Endothelial cell of umbilical vein (primary cell): ENCODE measurements around the gene SPEF1. TPM values are rescaled to one million over a fixed set of nuclear protein-coding genes. Genes with fewer than 3 reads are reported as not detected.

Experiments used
- BruUV-seq: library from RNA; stranded (reverse); fragments of 400-500 nt; replicated peaks from 2 replicates; lab custom pipeline; 2021; lab: Mats Ljungman, UMichigan
- CTCF ChIA-PET: fragments of 300-600, 350-600 bp; sonication (Branson Sonifier 250); formaldehyde crosslinking; loops from one replicate; lab custom pipeline; 2021; ENCODE audit warnings: antibody characterized with exemption, inconsistent platforms; lab: Charles Lee
- POLR2A ChIA-PET: fragments of 300-600, 350-600 bp; sonication (Branson Sonifier 250); formaldehyde crosslinking; loops from one replicate; lab custom pipeline; 2021; ENCODE audit warnings: antibody characterized with exemption, inconsistent platforms; lab: Charles Lee
- DNase-seq: peaks from one replicate; pipeline ENCODE4 v3.0.0-alpha.2; 2011; ENCODE audit warnings: low read depth, low spot score
- FAIRE-seq: peaks from 2 replicates; lab custom pipeline; 2011; peaks lifted over from hg19 to GRCh38; lab: Jason Lieb, UNC
- H2AFZ ChIP-seq: 2 replicates; pipeline ENCODE4 v1.6.0; 2012; ENCODE audit warnings: low read depth, low read length, control low read depth, inconsistent platforms
- H3K27ac ChIP-seq: 2 replicates; pipeline ENCODE4 v1.5.1; 2011; ENCODE audit warnings: low read depth, mild to moderate bottlenecking, control low read depth, low read length, moderate library complexity; ENCODE audit not compliant: insufficient read depth
- H3K27me3 ChIP-seq, 2 experiments: 2 replicates each; pipeline versions ENCODE4 v1.6.0 to v1.6.1; 2011; ENCODE audit warnings: low read length in 2 of 2, mixed read lengths in 1 of 2; ENCODE audit not compliant: control insufficient read depth in 2 of 2, insufficient read depth in 2 of 2
- H3K36me3 ChIP-seq, 2 experiments: 2 replicates in 1 of 2; 3 replicates in 1 of 2; pipeline ENCODE4 v1.5.1; 2011; ENCODE audit warnings: low read length in 2 of 2, mild to moderate bottlenecking in 1 of 2, moderate library complexity in 1 of 2; ENCODE audit not compliant: control insufficient read depth in 2 of 2, insufficient read depth in 2 of 2; ENCODE audit errors: extremely low read depth in 1 of 2
- H3K4me1 ChIP-seq: 3 replicates; pipeline ENCODE4 v1.5.1; 2011; ENCODE audit warnings: mild to moderate bottlenecking, low read length; ENCODE audit not compliant: control insufficient read depth, insufficient read depth; ENCODE audit errors: extremely low read depth
- H3K4me2 ChIP-seq: 2 replicates; pipeline ENCODE4 v1.6.1; 2011; ENCODE audit warnings: low read length, control low read depth, mixed read lengths; ENCODE audit not compliant: insufficient read depth
- H3K4me3 ChIP-seq, 3 experiments: fragments of 200-600 bp in 1 of 3; sonication (generic), shearing (Covaris generic) in 1 of 3; replicated peaks in 1 of 3; 2 replicates each; pipeline ENCODE4 v1.5.1; 2011 to 2016; ENCODE audit warnings: control low read depth in 3 of 3, low read length in 3 of 3, mild to moderate bottlenecking in 2 of 3, inconsistent platforms in 1 of 3, low read depth in 1 of 3, moderate library complexity in 1 of 3; ENCODE audit not compliant: insufficient read depth in 1 of 3
- H3K79me2 ChIP-seq: 2 replicates; pipeline ENCODE4 v1.6.0; 2012; ENCODE audit warnings: low read length, inconsistent platforms; ENCODE audit not compliant: control insufficient read depth, insufficient read depth
- H3K9ac ChIP-seq: replicated peaks from 2 replicates; pipeline ENCODE3; 2011; ENCODE audit warnings: low read length, control low read depth; ENCODE audit not compliant: insufficient read depth; ENCODE audit errors: extremely low read depth
- H3K9me1 ChIP-seq: replicated peaks from 3 replicates; pipeline ENCODE4 v1.6.0; 2011; ENCODE audit warnings: mild to moderate bottlenecking, low read length; ENCODE audit not compliant: control insufficient read depth, insufficient read depth; ENCODE audit errors: extremely low read depth
- H3K9me3 ChIP-seq: replicated peaks from 2 replicates; pipeline ENCODE4 v1.5.1; 2012; ENCODE audit warnings: low read length, inconsistent platforms; ENCODE audit not compliant: control insufficient read depth, insufficient read depth
- H4K20me1 ChIP-seq: replicated peaks from 2 replicates; pipeline ENCODE3; 2011; ENCODE audit warnings: mild to moderate bottlenecking, low read length; ENCODE audit not compliant: control insufficient read depth, insufficient read depth; ENCODE audit errors: extremely low read depth
- EZH2 ChIP-seq: IDR thresholded peaks from 2 replicates; pipeline ENCODE4 v1.6.1; 2012; ENCODE audit warnings: borderline replicate concordance, low read depth, mild to moderate bottlenecking, moderate library complexity, low read length, inconsistent platforms; ENCODE audit not compliant: severe bottlenecking
- FOS ChIP-seq: IDR thresholded peaks from 2 replicates; pipeline ENCODE4 v1.6.1; 2011; ENCODE audit warnings: mild to moderate bottlenecking, low read length, moderate library complexity, borderline replicate concordance; ENCODE audit not compliant: insufficient read depth
- GATA2 ChIP-seq: IDR thresholded peaks from 2 replicates; pipeline ENCODE4 v1.7.0; 2011; ENCODE audit warnings: low read depth, mild to moderate bottlenecking, moderate library complexity, mixed read lengths, low read length; ENCODE audit not compliant: insufficient read length, insufficient read depth
- JUN ChIP-seq: IDR thresholded peaks from 2 replicates; pipeline ENCODE4 v1.6.1; 2011; ENCODE audit warnings: borderline replicate concordance, low read depth; ENCODE audit not compliant: insufficient read length, insufficient read depth
- MYC ChIP-seq: IDR thresholded peaks from one replicate; pipeline ENCODE4 v1.6.1; 2011; ENCODE audit warnings: mild to moderate bottlenecking, low read depth, low read length
- POLR2A ChIP-seq: IDR thresholded peaks from 2 replicates; pipeline ENCODE4 v1.6.1; 2012; ENCODE audit warnings: low read depth, mild to moderate bottlenecking, control low read depth, low read length
- dilution Hi-C: fragments of 300-500 bp; cut with MboI; formaldehyde crosslinking; loops from one replicate; pipeline ENCODE4 v1.15.0; 2019; ENCODE audit warnings: low sequenced_read_pairs; ENCODE audit not compliant: extremely low pct_ligation_motif_present
- intact Hi-C: fragments of 100-400 bp; cut with micrococcal nuclease; formaldehyde crosslinking; loops from one replicate; pipeline ENCODE4 v1.10.0; 2022
- polyA plus RNA-seq, 4 experiments: library from polyadenylated mRNA; depleted of rRNA in 3 of 4; stranded (reverse) in 3 of 4; unstranded in 1 of 4; fragments of >200 nt; gene quantifications; 2 replicates each; pipeline versions ENCODE4 v1.2.1 to v1.2.3, GENCODE V29; 2011 to 2012; ENCODE audit warnings: missing spikeins in 1 of 4
- total RNA-seq: library from RNA; stranded (reverse); gene quantifications from 2 replicates; pipeline ENCODE4 v1.2.3, GENCODE V29; 2021
- TF ChIP-seq, protein P1 (sequence below): IDR thresholded peaks from 2 replicates; pipeline ENCODE4 v1.6.1; 2011; ENCODE audit not compliant: insufficient read depth, insufficient read length
- TF ChIP-seq, protein P2 (sequence below), 2 donors: IDR thresholded peaks; 1 replicate in 1 of 2; 2 replicates in 1 of 2; pipeline ENCODE4 v1.5.1; 2011; ENCODE audit warnings: low read length in 2 of 2, mild to moderate bottlenecking in 2 of 2, moderate library complexity in 2 of 2, control low read depth in 1 of 2, inconsistent platforms in 1 of 2, low read depth in 1 of 2; ENCODE audit not compliant: insufficient read depth in 1 of 2; ENCODE audit errors: extremely low read depth in 1 of 2

Gene SPEF1
- total and polyA plus RNA-seq, 2 donors (not counting 3 experiments of a cell fraction or from before 2014, with no cell fraction given) = 0.07 to 0.44 TPM

DNA sequence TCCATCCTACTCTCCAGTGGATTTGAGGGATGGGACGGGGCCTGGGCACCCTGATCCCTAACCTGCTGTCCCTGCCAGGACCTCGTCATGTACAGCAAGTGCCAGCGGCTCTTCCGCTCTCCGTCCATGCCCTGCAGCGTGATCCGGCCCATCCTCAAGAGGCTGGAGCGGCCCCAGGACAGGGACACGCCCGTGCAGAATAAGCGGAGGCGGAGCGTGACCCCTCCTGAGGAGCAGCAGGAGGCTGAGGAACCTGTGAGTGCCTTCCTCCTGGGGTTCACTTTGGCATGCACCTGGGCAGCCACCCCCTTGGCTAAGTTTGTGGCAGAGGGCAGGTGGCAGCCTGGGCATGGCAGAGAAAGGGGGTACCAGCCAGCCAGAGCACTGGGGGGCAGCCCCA lies 20.6 kb upstream of the SPEF1 start:
- H3K4me2 ChIP-seq = no peak overlapping the region
- dilution Hi-C loops (no loop called here), intact Hi-C loops (no loop called here)
- peaks cover 0 to 26% of the 10 kb centered on the region in 2 experiments for H3K36me3 ChIP-seq
- no peak overlapping the region for H2AFZ ChIP-seq
- TF ChIP-seq, protein P1, sequence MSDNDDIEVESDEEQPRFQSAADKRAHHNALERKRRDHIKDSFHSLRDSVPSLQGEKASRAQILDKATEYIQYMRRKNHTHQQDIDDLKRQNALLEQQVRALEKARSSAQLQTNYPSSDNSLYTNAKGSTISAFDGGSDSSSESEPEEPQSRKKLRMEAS = no peak
- TF ChIP-seq GATA2 (no peak), POLR2A (no peak), EZH2 (no peak), FOS (no peak), MYC (no peak), JUN (no peak)
- TF ChIP-seq, protein P2, sequence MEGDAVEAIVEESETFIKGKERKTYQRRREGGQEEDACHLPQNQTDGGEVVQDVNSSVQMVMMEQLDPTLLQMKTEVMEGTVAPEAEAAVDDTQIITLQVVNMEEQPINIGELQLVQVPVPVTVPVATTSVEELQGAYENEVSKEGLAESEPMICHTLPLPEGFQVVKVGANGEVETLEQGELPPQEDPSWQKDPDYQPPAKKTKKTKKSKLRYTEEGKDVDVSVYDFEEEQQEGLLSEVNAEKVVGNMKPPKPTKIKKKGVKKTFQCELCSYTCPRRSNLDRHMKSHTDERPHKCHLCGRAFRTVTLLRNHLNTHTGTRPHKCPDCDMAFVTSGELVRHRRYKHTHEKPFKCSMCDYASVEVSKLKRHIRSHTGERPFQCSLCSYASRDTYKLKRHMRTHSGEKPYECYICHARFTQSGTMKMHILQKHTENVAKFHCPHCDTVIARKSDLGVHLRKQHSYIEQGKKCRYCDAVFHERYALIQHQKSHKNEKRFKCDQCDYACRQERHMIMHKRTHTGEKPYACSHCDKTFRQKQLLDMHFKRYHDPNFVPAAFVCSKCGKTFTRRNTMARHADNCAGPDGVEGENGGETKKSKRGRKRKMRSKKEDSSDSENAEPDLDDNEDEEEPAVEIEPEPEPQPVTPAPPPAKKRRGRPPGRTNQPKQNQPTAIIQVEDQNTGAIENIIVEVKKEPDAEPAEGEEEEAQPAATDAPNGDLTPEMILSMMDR (IDR thresholded peaks at IDR 0.05; ENCODE audit: extremely low read depth in 1 of 2, insufficient read depth in 1 of 2, low read depth in 1 of 2, low read length in 2 of 2) = no peak
- ChIA-PET CTCF (interaction anchor here (0.6 kb wide), 1 partner anchor 624 kb away, joined by 5 read pairs; no protein-coding TSS in a partner anchor), POLR2A (no interaction called here)
- peaks cover 20% of the 10 kb centered on the region for H3K79me2 ChIP-seq
- no peaks in the 10 kb centered on the region for H3K9me1 ChIP-seq
- no peaks in the 10 kb centered on the region for H3K27me3 ChIP-seq
- H3K9me3 ChIP-seq = no peaks in the 10 kb centered on the region
- H3K4me3 ChIP-seq = no peak overlapping the region
- H3K4me1 ChIP-seq = peaks cover 19% of the 10 kb centered on the region
- H3K27ac ChIP-seq = no peak overlapping the region
- H4K20me1 ChIP-seq = no peaks in the 10 kb centered on the region
- BruUV-seq = no TSS peak
- no peak overlapping the region for H3K9ac ChIP-seq
- no peak for DNase-seq
- no peak for FAIRE-seq
